Fibroblast of lung (primary cell): ENCODE data around the gene POLR2L. TPM values are rescaled to one million over a fixed set of nuclear protein-coding genes. Genes with fewer than 3 reads are reported as not detected.
A peak's percentile ranks its signal among the peaks of the same experiment; 100 is the strongest.

Source experiments
- DNase-seq, 2 donors: peaks; one replicate each; pipeline versions ENCODE4 v3.0.0 to v3.0.0-alpha.2; 2010; ENCODE audit warnings: low read depth in 2 of 2
- H2AFZ ChIP-seq: 2 replicates; pipeline ENCODE4 v1.5.1; 2012; ENCODE audit warnings: low read length, control low read depth, inconsistent platforms
- H3K27ac ChIP-seq: 2 replicates; pipeline ENCODE4 v1.5.1; 2011; ENCODE audit warnings: low read length, control low read depth; ENCODE audit not compliant: insufficient read depth
- H3K27me3 ChIP-seq: 2 replicates; pipeline ENCODE4 v1.5.1; 2011; ENCODE audit warnings: mild to moderate bottlenecking, low read length; ENCODE audit not compliant: control insufficient read depth, insufficient read depth
- H3K36me3 ChIP-seq: 2 replicates; pipeline ENCODE4 v1.5.1; 2011; ENCODE audit warnings: low read length; ENCODE audit not compliant: control insufficient read depth, insufficient read depth
- H3K4me1 ChIP-seq: 2 replicates; pipeline ENCODE4 v1.5.1; 2011; ENCODE audit warnings: low read length; ENCODE audit not compliant: control insufficient read depth, insufficient read depth; ENCODE audit errors: extremely low read depth
- H3K4me2 ChIP-seq: 2 replicates; pipeline ENCODE4 v1.5.1; 2011; ENCODE audit warnings: low read length, control low read depth; ENCODE audit not compliant: insufficient read depth; ENCODE audit errors: extremely low read depth
- H3K4me3 ChIP-seq, 4 experiments: fragments of 200-600 bp in 1 of 4; sonication (generic) in 1 of 4; replicated peaks in 1 of 4; 2 replicates each; pipeline ENCODE4 v1.5.1; 2011 to 2016; ENCODE audit warnings: low read length in 4 of 4, low read depth in 3 of 4, mild to moderate bottlenecking in 3 of 4, control low read depth in 2 of 4, inconsistent platforms in 1 of 4, mixed read lengths in 1 of 4; ENCODE audit not compliant: insufficient read depth in 1 of 4; ENCODE audit errors: control extremely low read depth in 1 of 4
- H3K79me2 ChIP-seq: 2 replicates; pipeline ENCODE4 v1.5.1; 2012; ENCODE audit warnings: mild to moderate bottlenecking, low read length, inconsistent platforms; ENCODE audit not compliant: control insufficient read depth, insufficient read depth
- H3K9ac ChIP-seq: 2 replicates; pipeline ENCODE4 v1.5.1; 2011; ENCODE audit warnings: mild to moderate bottlenecking, low read length, control low read depth; ENCODE audit not compliant: insufficient read depth
- H3K9me3 ChIP-seq: 2 replicates; pipeline ENCODE4 v1.5.1; 2012; ENCODE audit warnings: low read depth, low read length; ENCODE audit not compliant: control insufficient read depth, insufficient read depth
- H4K20me1 ChIP-seq: 2 replicates; pipeline ENCODE4 v1.5.1; 2011; ENCODE audit warnings: low read length; ENCODE audit not compliant: control insufficient read depth, insufficient read depth; ENCODE audit errors: extremely low read depth
- EZH2 ChIP-seq: IDR thresholded peaks from 2 replicates; pipeline ENCODE4 v1.5.1; 2012; ENCODE audit warnings: low read length, control low read depth, mild to moderate bottlenecking; ENCODE audit errors: missing control alignments
- polyA plus RNA-seq, 2 donors: library from polyadenylated mRNA; depleted of rRNA in 1 of 2; stranded (reverse) in 1 of 2; unstranded in 1 of 2; fragments of >200 nt; gene quantifications; 2 replicates each; pipeline ENCODE4 v1.2.1, GENCODE V29; 2011 to 2012; ENCODE audit warnings: missing spikeins in 1 of 2
- total RNA-seq: library from RNA; depleted of rRNA; stranded (reverse); fragments of >200 nt; gene quantifications from 2 replicates; pipeline ENCODE4 v1.2.1, GENCODE V29; 2014
- TF ChIP-seq, protein P1 (sequence below), 2 donors: IDR thresholded peaks in 1 of 2; conservative IDR thresholded peaks in 1 of 2; 1 replicate in 1 of 2; 2 replicates in 1 of 2; pipeline ENCODE4 v1.5.1; 2011 to 2012; ENCODE audit warnings: low read length in 2 of 2, control low read depth in 1 of 2, inconsistent platforms in 1 of 2, low read depth in 1 of 2, mild to moderate bottlenecking in 1 of 2

The POLR2L gene
- total and polyA plus RNA-seq, 2 donors (not counting 1 experiment from before 2014, with no cell fraction given), result 181 to 196 TPM

DNA sequence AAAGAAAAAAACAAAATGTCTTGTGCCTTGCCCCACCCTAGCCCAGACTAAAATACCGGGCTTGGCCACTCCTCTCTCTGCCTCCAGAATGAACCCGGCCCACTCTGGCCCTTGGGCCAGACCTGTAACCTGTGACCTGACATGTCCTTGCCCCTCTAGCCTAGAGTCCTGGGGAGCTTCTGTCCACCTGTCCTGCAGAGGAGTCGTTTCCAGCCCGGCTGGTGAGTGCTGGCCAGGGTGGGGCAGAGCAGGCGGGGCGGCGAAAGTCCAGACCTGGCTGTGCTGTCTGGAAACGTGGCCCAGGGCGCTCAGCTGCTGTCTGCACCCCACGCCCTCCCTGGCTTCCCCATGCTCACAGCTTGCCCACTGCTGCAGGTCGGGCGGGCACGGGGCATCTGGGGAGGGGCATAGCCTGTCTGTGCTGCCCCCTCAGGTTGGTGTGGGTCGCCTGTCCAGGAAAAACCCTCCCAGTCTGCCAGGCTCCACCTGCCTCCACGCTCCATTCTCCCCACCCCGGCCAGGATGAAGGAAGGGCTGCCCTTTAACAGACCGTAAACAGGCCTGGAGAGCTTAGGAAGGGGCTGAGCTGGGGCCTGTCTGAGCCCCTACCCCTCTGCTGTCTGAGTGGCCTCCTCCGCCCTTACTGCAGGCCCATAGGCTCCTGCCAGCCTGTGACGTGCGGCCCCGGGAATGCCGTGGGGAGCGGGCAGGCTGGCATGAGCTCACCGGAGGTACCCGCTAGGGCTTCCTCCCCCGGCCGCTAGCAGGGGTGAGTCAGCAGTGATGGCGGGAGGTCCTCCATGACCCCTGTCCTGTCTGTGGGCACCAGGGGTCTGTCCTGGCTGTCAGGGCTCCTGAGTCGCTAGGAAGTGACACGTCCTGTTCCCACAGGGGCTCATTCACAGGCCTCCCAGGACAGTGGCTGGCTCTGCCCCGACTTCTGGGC, 7.7 kb downstream of the POLR2L start:
- peaks cover 33% of the 10 kb centered on the region for H3K4me1 ChIP-seq
- peak overlapping the region; percentile 87 for H3K4me2 ChIP-seq
- peak overlapping the region in 3 of 4 experiments; percentile 37 to 83 (median 80) for H3K4me3 ChIP-seq
- H3K9me3 ChIP-seq, result no peaks in the 10 kb centered on the region
- H2AFZ ChIP-seq, result no peak overlapping the region
- H3K79me2 ChIP-seq, result peaks cover 51% of the 10 kb centered on the region
- peak overlapping the region; percentile 88 for H3K27ac ChIP-seq
- DNase-seq, result peak; percentile 64 to 83
- H3K9ac ChIP-seq, result peak overlapping the region; percentile 53
- H3K36me3 ChIP-seq, result peaks cover 33% of the 10 kb centered on the region
- no peaks in the 10 kb centered on the region for H3K27me3 ChIP-seq
- TF ChIP-seq, protein P1, sequence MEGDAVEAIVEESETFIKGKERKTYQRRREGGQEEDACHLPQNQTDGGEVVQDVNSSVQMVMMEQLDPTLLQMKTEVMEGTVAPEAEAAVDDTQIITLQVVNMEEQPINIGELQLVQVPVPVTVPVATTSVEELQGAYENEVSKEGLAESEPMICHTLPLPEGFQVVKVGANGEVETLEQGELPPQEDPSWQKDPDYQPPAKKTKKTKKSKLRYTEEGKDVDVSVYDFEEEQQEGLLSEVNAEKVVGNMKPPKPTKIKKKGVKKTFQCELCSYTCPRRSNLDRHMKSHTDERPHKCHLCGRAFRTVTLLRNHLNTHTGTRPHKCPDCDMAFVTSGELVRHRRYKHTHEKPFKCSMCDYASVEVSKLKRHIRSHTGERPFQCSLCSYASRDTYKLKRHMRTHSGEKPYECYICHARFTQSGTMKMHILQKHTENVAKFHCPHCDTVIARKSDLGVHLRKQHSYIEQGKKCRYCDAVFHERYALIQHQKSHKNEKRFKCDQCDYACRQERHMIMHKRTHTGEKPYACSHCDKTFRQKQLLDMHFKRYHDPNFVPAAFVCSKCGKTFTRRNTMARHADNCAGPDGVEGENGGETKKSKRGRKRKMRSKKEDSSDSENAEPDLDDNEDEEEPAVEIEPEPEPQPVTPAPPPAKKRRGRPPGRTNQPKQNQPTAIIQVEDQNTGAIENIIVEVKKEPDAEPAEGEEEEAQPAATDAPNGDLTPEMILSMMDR (conservative IDR thresholded peaks at IDR 0.05 in 1 of 2, IDR thresholded peaks at IDR 0.05 in 1 of 2; ENCODE audit: low read depth in 1 of 2, low read length in 2 of 2), result no peak
- no peaks in the 10 kb centered on the region for H4K20me1 ChIP-seq

DNA sequence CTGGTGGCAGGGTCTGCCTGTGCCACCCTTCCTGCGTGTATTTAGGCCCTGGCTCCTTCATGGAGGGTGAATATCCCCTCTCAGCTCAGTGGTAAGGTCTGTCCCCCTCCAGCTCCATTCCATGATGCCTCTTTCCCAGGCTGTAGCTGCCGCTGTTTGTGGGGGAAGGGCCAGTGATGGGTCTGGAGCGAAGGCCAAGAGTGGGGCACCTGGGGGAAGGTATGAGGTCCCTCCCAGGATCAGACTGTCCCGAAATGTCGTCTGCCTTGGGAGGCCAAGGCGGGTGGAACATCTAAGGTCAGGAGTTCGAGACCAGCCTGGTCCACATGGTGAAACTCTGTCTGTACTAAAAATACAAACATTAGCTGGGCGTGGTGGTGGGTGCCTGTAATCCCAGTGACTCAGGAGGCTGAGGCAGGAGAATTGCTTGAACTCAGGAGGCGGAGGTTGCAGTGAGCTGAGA, 8.4 kb downstream of the POLR2L start:
- peak overlapping the region; percentile 74 for H3K9ac ChIP-seq
- DNase-seq, result peak in 1 of 2 donors; percentile 40
- H3K27ac ChIP-seq, result peak overlapping the region; percentile 88

More for the DNA sequence above, 8.4 kb downstream of the POLR2L start:
- Histone ChIP-seq H4K20me1 (no peaks in the 10 kb centered on the region), H3K79me2 (peaks cover 45% of the 10 kb centered on the region), H3K36me3 (peaks cover 26% of the 10 kb centered on the region), H3K4me1 (peaks cover 39% of the 10 kb centered on the region), H2AFZ (no peak overlapping the region), H3K27me3 (no peaks in the 10 kb centered on the region), H3K9me3 (no peaks in the 10 kb centered on the region), H3K4me3 (peak overlapping the region; percentile 75 to 83 (median 78)), H3K4me2 (peak overlapping the region; percentile 93)
- TF ChIP-seq EZH2, result no peak
- TF ChIP-seq, protein P1 (conservative IDR thresholded peaks at IDR 0.05 in 1 of 2, IDR thresholded peaks at IDR 0.05 in 1 of 2; ENCODE audit: low read depth in 1 of 2, low read length in 2 of 2), result no peak
